NT2/D1 (cell line): ENCODE measurements around the gene REX1BD.

Experiments used
- SUZ12 ChIP-seq: IDR thresholded peaks from 2 replicates; pipeline ENCODE4 v1.6.1; 2011; ENCODE audit not compliant: insufficient read length, insufficient read depth; ENCODE audit errors: extremely low read depth
- YY1 ChIP-seq: IDR thresholded peaks from 2 replicates; pipeline ENCODE4 v1.6.1; 2011; ENCODE audit not compliant: insufficient read length, insufficient read depth
- ZNF274 ChIP-seq: IDR thresholded peaks from 2 replicates; pipeline ENCODE4 v1.6.1; 2011; ENCODE audit warnings: mild to moderate bottlenecking, low read depth, low read length

DNA sequence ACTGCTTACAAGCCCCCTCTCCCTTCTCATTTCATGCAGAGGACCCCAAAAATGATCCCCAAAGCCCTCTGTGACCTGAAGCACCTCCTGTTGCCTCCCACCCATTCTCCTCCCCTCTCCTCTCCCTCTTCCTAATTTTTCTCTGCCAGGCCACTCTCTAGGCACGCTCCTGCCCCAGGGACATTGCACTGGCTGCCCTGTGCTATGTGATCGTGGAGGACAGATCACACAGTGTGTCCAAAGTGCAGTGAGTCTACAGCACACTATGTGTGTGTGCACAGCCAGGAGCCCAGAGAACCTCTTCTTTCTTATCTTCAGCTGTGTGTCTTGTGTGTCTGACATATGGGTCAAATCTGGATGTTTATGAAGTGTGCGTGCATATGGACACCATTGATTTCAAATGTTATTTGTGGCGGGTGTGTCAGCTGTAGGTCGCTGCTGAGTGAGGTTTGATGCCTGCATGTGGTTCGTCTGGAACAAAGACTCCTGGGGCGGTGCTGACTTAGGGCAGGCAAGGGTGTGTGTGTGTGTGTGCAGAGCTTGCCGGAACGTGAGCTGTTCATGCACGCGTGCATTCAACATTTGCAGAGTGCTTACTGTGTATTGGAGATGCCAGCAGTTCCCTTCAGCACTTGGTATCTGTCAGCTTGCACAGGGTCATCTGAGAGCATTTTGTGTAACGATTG, 46.2 kb downstream of the REX1BD start:
- TF ChIP-seq YY1 (no peak), ZNF274 (no peak), SUZ12 (no peak)
